BLaER1 (cell line): ENCODE data around the gene ABCG1.

Source experiments
- H3K27ac ChIP-seq: shearing (Covaris generic); formaldehyde crosslinking; 2 replicates; pipeline ENCODE4 v1.8.1; 2022
- H3K27me3 ChIP-seq: shearing (Covaris generic); formaldehyde crosslinking; 2 replicates; pipeline ENCODE4 v1.8.1; 2022
- H3K36me3 ChIP-seq: shearing (Covaris generic); formaldehyde crosslinking; 2 replicates; pipeline ENCODE4 v1.8.1; 2022
- H3K4me1 ChIP-seq: shearing (Covaris generic); formaldehyde crosslinking; 2 replicates; pipeline ENCODE4 v1.8.1; 2022
- H3K4me2 ChIP-seq: shearing (Covaris generic); formaldehyde crosslinking; 2 replicates; pipeline ENCODE4 v1.8.1; 2022
- H3K4me3 ChIP-seq: shearing (Covaris generic); formaldehyde crosslinking; 2 replicates; pipeline ENCODE4 v1.8.1; 2022
- H3K9ac ChIP-seq: shearing (Covaris generic); formaldehyde crosslinking; 2 replicates; pipeline ENCODE4 v1.8.1; 2022
- H3K9me3 ChIP-seq: shearing (Covaris generic); formaldehyde crosslinking; 2 replicates; pipeline ENCODE4 v1.8.1; 2022
- H4K20me1 ChIP-seq: shearing (Covaris generic); formaldehyde crosslinking; 2 replicates; pipeline ENCODE4 v1.8.1; 2022
- Cebpa-rat ChIP-seq: shearing (Covaris generic); IDR thresholded peaks from 2 replicates; pipeline ENCODE4 v1.8.1; 2022

The ABCG1 gene

GRCh38 chr21:42222821-42223390 lies 4.0 kb downstream of the ABCG1 start:
- Histone ChIP-seq H3K27ac (peak overlapping the region; percentile 36; the same call in 1 of the 2 replicates), H3K4me1 (peaks cover 75% of the 10 kb centered on the region), H3K4me3 (no peak overlapping the region), H4K20me1 (peaks cover 27% of the 10 kb centered on the region; the same call in 1 of the 2 replicates), H3K9me3 (peaks cover 22% of the 10 kb centered on the region), H3K36me3 (peaks cover 24% of the 10 kb centered on the region), H3K27me3 (peaks cover 9% of the 10 kb centered on the region; the same call in 1 of the 2 replicates), H3K9ac (peak overlapping the region; percentile 47; the same call in 1 of the 2 replicates), H3K4me2 (peak overlapping the region; percentile 93)
- no peak for TF ChIP-seq Cebpa-rat

GRCh38 chr21:42223826-42224575 lies 5.1 kb downstream of the ABCG1 start:
- H3K36me3 ChIP-seq: peaks cover 24% of the 10 kb centered on the region
- no peak overlapping the region for H3K4me3 ChIP-seq
- peak overlapping the region; percentile 36; the same call in 1 of the 2 replicates for H3K27ac ChIP-seq
- no peak for TF ChIP-seq Cebpa-rat
- H3K4me1 ChIP-seq: peaks cover 86% of the 10 kb centered on the region
- peaks cover 22% of the 10 kb centered on the region for H3K9me3 ChIP-seq
- no peaks in the 10 kb centered on the region; the same call in 1 of the 2 replicates for H3K27me3 ChIP-seq
- peak overlapping the region; percentile 93 for H3K4me2 ChIP-seq
- no peak overlapping the region for H3K9ac ChIP-seq
- peaks cover 27% of the 10 kb centered on the region; the same call in 1 of the 2 replicates for H4K20me1 ChIP-seq

- Histone ChIP-seq H3K4me2 (no peak overlapping the region), H3K27me3 (no peaks in the 10 kb centered on the region), H3K27ac (no peak overlapping the region), H3K9ac (no peak overlapping the region), H3K4me3 (no peak overlapping the region), H3K4me1 (peaks cover 96% of the 10 kb centered on the region), H3K9me3 (peaks cover 22% of the 10 kb centered on the region), H3K36me3 (peaks cover 24% of the 10 kb centered on the region), H4K20me1 (peaks cover 27% of the 10 kb centered on the region; the same call in 1 of the 2 replicates)
- no peak for TF ChIP-seq Cebpa-rat
Observed at GRCh38 chr21:42225042-42225441, 6.1 kb downstream of the ABCG1 start.

- no peak overlapping the region for H3K4me3 ChIP-seq
- H4K20me1 ChIP-seq: peaks cover 27% of the 10 kb centered on the region; the same call in 1 of the 2 replicates
- H3K27ac ChIP-seq: 0 out of 2 replicates have a peak overlapping the region, but pooled peaks have one; percentile 96
- TF ChIP-seq Cebpa-rat: no peak
- H3K27me3 ChIP-seq: no peaks in the 10 kb centered on the region
- peaks cover 22% of the 10 kb centered on the region for H3K9me3 ChIP-seq
- peaks cover 24% of the 10 kb centered on the region for H3K36me3 ChIP-seq
- no peak overlapping the region for H3K9ac ChIP-seq
- peak overlapping the region; percentile 97; the same call in 1 of the 2 replicates for H3K4me2 ChIP-seq
- H3K4me1 ChIP-seq: peaks cover 98% of the 10 kb centered on the region
Observed at GRCh38 chr21:42225571-42226155, 6.7 kb downstream of the ABCG1 start.

GRCh38 chr21:42226626-42227025 lies 7.7 kb downstream of the ABCG1 start:
- Histone ChIP-seq H3K27me3 (no peaks in the 10 kb centered on the region), H3K27ac (peak overlapping the region; percentile 96; the same call in 1 of the 2 replicates), H3K9me3 (peaks cover 22% of the 10 kb centered on the region), H3K4me3 (no peak overlapping the region), H4K20me1 (peaks cover 21% of the 10 kb centered on the region; the same call in 1 of the 2 replicates), H3K9ac (no peak overlapping the region), H3K4me1 (peaks cover 98% of the 10 kb centered on the region), H3K36me3 (peaks cover 24% of the 10 kb centered on the region), H3K4me2 (peak overlapping the region; percentile 97)
- TF ChIP-seq Cebpa-rat: no peak

GRCh38 chr21:42227909-42228708 lies 9.2 kb downstream of the ABCG1 start:
- Histone ChIP-seq H3K4me2 (peak overlapping the region; percentile 97), H3K27ac (peak overlapping the region; percentile 96), H4K20me1 (0 out of 2 replicates have a peak, but pooled peaks cover 6% of the 10 kb centered on the region), H3K36me3 (peaks cover 24% of the 10 kb centered on the region), H3K9me3 (peaks cover 22% of the 10 kb centered on the region), H3K27me3 (no peaks in the 10 kb centered on the region), H3K4me3 (peak overlapping the region; percentile 54), H3K9ac (peak overlapping the region; percentile 74), H3K4me1 (peaks cover 98% of the 10 kb centered on the region)
- TF ChIP-seq Cebpa-rat: no peak

- peaks cover 24% of the 10 kb centered on the region for H3K36me3 ChIP-seq
- H4K20me1 ChIP-seq: no peaks in the 10 kb centered on the region
Observed at GRCh38 chr21:42228709-42229220, 9.8 kb downstream of the ABCG1 start.

GRCh38 chr21:42229676-42230075 lies 10.7 kb downstream of the ABCG1 start:
- H3K4me3 ChIP-seq: no peak overlapping the region
- peak overlapping the region; percentile 97 for H3K4me2 ChIP-seq
- H3K27ac ChIP-seq: peak overlapping the region; percentile 96
- H3K27me3 ChIP-seq: no peaks in the 10 kb centered on the region
- peaks cover 98% of the 10 kb centered on the region for H3K4me1 ChIP-seq
- H4K20me1 ChIP-seq: no peaks in the 10 kb centered on the region
- H3K36me3 ChIP-seq: peaks cover 24% of the 10 kb centered on the region
- no peak overlapping the region; the same call in 1 of the 2 replicates for H3K9ac ChIP-seq
- peaks cover 22% of the 10 kb centered on the region for H3K9me3 ChIP-seq
- TF ChIP-seq Cebpa-rat: no peak

More at GRCh38 chr21:42228709-42229220, 9.8 kb downstream of the ABCG1 start:
- peak overlapping the region; percentile 97 for H3K4me2 ChIP-seq
- peaks cover 98% of the 10 kb centered on the region for H3K4me1 ChIP-seq
- peak overlapping the region; percentile 54 for H3K4me3 ChIP-seq
- peak overlapping the region; percentile 96 for H3K27ac ChIP-seq
- H3K9me3 ChIP-seq: peaks cover 22% of the 10 kb centered on the region
- H3K27me3 ChIP-seq: no peaks in the 10 kb centered on the region
- TF ChIP-seq Cebpa-rat: no peak
- H3K9ac ChIP-seq: peak overlapping the region; percentile 74

- no peaks in the 10 kb centered on the region for H3K27me3 ChIP-seq
- no peaks in the 10 kb centered on the region for H4K20me1 ChIP-seq
- no peak for TF ChIP-seq Cebpa-rat
- peaks cover 24% of the 10 kb centered on the region for H3K36me3 ChIP-seq
- H3K4me3 ChIP-seq: no peak overlapping the region
- peaks cover 22% of the 10 kb centered on the region for H3K9me3 ChIP-seq
- peak overlapping the region; percentile 97 for H3K4me2 ChIP-seq
- H3K4me1 ChIP-seq: peaks cover 99% of the 10 kb centered on the region
- peak overlapping the region; percentile 96 for H3K27ac ChIP-seq
- no peak overlapping the region for H3K9ac ChIP-seq
Observed at GRCh38 chr21:42230178-42230577, 11.2 kb downstream of the ABCG1 start.
